Thoracic aorta (tissue), 2 donors: ENCODE measurements around the gene IL1RL2. TPM values are rescaled to one million over a fixed set of nuclear protein-coding genes. Genes with fewer than 3 reads are reported as not detected.

Experiments used
- ATAC-seq: fragments of 150-250 bp; one replicate; pipeline ENCODE4 v1.8.0; 2017; ENCODE audit warnings: low read depth; ENCODE audit not compliant: insufficient number of reproducible peaks, low FRiP score
- DNase-seq: peaks from one replicate; pipeline ENCODE4 v3.0.0-alpha.2; 2020; ENCODE audit warnings: low spot score
- H3K27ac ChIP-seq, 2 donors: fragments of 200-600 bp; sonication (generic); 1 replicate in 1 of 2; 2 replicates in 1 of 2; pipeline ENCODE4 v1.5.1; 2016; ENCODE audit warnings: mild to moderate bottlenecking in 2 of 2, moderate library complexity in 2 of 2
- H3K27me3 ChIP-seq: fragments of 200-600 bp; sonication (generic); replicated peaks from 2 replicates; pipeline ENCODE4 v1.6.0; 2016; ENCODE audit warnings: mild to moderate bottlenecking; ENCODE audit not compliant: insufficient read depth
- H3K36me3 ChIP-seq: fragments of 200-600 bp; sonication (generic); one replicate; pipeline ENCODE4 v1.5.1; 2016
- H3K4me1 ChIP-seq, 2 donors: fragments of 200-600 bp; sonication (generic); 1 replicate in 1 of 2; 2 replicates in 1 of 2; pipeline versions ENCODE4 v1.5.1 to v1.6.0; 2016; ENCODE audit warnings: low read depth in 2 of 2, mild to moderate bottlenecking in 1 of 2; ENCODE audit not compliant: control insufficient read depth in 1 of 2
- H3K4me3 ChIP-seq: fragments of 200-600 bp; sonication (generic); 2 replicates; pipeline ENCODE4 v1.5.1; 2016; ENCODE audit warnings: mild to moderate bottlenecking
- H3K9me3 ChIP-seq: fragments of 200-600 bp; sonication (generic); 2 replicates; pipeline ENCODE4 v1.5.1; 2016
- total RNA-seq, 2 donors: library from RNA; depleted of rRNA; stranded (reverse); fragments of >200 nt; gene quantifications; one replicate each; pipeline versions ENCODE4 v1.1.0 to v1.2.3, GENCODE V29; 2016
- TF ChIP-seq, protein P1 (sequence below): fragments of 200-600 bp; sonication (generic); IDR thresholded peaks from one replicate; pipeline ENCODE4 v1.5.1; 2019; ENCODE audit warnings: antibody characterized with exemption

Gene IL1RL2
- total RNA-seq, 2 donors from 2014 or later, result 0.68 to 1.3 TPM

DNA sequence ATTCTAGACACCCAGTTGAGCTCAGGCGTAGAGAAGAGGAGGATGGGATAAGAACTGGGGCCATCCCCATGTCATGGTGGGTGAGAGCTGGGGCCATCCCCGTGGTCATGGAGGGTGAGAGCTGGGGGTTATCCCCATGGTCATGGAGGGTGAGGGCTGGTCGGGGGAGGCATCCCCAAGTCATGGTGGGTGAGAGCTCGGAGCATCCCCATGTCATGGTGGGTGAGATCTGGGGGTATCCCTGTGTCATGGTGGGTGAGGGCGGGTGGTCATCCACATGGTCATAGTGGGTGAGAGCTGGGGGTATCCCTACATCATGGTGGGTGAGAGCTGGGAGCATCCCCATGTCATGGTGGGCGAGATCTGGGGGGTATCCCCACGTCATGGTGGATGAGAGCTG lies 52.5 kb downstream of the IL1RL2 start:
- no peaks in the 10 kb centered on the region for H3K9me3 ChIP-seq
- H3K27ac ChIP-seq, result no peak overlapping the region
- DNase-seq, result no peak

DNA sequence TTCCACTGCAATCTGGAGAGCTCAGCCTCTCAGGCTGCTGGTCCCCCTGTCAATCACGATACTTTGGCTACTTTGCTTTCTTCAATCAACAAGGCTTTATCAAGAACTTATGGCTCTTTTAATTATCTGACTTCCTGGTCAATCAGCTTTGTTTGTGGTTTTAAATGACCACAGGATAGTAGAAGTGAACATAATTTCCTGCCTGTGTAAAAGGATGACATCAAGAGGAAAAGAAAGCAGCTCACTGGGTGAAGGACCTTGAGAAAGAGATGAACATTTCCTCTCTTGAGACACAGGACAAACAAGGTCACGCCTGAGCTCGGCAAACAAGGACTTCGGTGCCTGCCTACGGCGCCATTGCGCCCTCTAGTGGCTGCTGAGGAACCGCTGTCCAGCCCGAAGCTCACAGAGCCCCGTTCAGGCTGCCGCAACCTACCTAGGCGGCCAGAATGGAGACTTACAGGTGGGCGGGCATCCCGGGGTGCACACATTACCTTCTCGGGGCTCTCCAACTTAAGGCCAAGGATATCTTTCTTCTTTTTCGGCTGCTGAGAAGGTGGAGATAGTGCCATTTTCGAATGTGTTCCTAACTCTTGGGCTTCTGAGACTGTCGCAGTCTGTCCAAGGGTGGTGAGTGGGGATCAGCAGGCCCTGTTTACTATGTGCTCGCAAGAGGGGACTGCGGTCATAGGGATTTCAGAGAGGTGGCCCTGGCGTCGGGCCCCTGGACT lies 54.0 kb downstream of the IL1RL2 start:
- H3K4me1 ChIP-seq, result peaks cover 2 to 16% of the 10 kb centered on the region in 2 donors
- no peaks in the 10 kb centered on the region for H3K36me3 ChIP-seq
- peak overlapping the region; percentile 77 to 81 for H3K27ac ChIP-seq
- ATAC-seq (peak; percentile 79), DNase-seq (peak; percentile 46)
- H3K4me3 ChIP-seq, result peak overlapping the region; percentile 68
- TF ChIP-seq, protein P1, sequence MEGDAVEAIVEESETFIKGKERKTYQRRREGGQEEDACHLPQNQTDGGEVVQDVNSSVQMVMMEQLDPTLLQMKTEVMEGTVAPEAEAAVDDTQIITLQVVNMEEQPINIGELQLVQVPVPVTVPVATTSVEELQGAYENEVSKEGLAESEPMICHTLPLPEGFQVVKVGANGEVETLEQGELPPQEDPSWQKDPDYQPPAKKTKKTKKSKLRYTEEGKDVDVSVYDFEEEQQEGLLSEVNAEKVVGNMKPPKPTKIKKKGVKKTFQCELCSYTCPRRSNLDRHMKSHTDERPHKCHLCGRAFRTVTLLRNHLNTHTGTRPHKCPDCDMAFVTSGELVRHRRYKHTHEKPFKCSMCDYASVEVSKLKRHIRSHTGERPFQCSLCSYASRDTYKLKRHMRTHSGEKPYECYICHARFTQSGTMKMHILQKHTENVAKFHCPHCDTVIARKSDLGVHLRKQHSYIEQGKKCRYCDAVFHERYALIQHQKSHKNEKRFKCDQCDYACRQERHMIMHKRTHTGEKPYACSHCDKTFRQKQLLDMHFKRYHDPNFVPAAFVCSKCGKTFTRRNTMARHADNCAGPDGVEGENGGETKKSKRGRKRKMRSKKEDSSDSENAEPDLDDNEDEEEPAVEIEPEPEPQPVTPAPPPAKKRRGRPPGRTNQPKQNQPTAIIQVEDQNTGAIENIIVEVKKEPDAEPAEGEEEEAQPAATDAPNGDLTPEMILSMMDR, result peak; percentile 97
- H3K27me3 ChIP-seq, result no peaks in the 10 kb centered on the region
- no peaks in the 10 kb centered on the region for H3K9me3 ChIP-seq

More for the DNA sequence above, 52.5 kb downstream of the IL1RL2 start:
- H3K4me3 ChIP-seq, result no peak overlapping the region
- H3K4me1 ChIP-seq, result peaks cover 2 to 16% of the 10 kb centered on the region in 2 donors
- no peak for ATAC-seq
- H3K27me3 ChIP-seq, result no peaks in the 10 kb centered on the region
- no peaks in the 10 kb centered on the region for H3K36me3 ChIP-seq
- TF ChIP-seq, protein P1, result no peak

DNA sequence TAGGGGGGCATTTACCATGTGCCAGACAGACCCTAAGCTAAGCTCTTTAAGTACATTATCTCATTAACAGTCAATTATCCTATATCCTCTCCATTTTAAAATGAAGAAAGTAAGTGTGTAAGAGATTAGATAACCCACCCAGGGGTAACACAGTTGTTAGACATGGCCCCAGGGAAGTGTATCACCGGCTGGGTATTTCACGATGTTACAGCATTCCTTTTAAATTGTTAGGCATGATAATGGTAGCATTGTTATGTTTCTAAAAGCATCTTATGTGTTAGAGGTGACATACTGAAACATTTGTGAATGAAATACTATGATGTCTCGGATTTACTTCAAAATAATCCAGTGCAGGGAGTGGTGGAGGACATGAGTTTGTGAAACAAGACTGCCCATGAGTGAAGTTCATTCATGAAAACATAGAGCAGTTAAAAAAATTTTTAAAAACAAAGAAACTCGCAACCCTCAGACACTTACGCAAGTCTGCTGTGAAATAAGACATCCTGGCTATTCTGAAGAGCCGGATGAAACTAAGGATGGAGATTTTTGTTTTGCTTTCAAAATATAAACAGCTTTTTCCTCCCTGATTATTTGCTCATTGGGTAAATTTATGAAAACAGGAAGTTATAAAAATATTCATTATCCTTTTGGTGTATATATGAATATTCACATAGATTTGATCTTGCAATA lies 54.9 kb downstream of the IL1RL2 start:
- Histone ChIP-seq H3K4me3 (no peak overlapping the region), H3K4me1 (peaks cover 2 to 16% of the 10 kb centered on the region in 2 donors), H3K36me3 (no peaks in the 10 kb centered on the region), H3K27ac (no peak overlapping the region), H3K27me3 (no peaks in the 10 kb centered on the region), H3K9me3 (no peaks in the 10 kb centered on the region)
- DNase-seq, result no peak
- TF ChIP-seq, protein P1, result no peak
- no peak for ATAC-seq

DNA sequence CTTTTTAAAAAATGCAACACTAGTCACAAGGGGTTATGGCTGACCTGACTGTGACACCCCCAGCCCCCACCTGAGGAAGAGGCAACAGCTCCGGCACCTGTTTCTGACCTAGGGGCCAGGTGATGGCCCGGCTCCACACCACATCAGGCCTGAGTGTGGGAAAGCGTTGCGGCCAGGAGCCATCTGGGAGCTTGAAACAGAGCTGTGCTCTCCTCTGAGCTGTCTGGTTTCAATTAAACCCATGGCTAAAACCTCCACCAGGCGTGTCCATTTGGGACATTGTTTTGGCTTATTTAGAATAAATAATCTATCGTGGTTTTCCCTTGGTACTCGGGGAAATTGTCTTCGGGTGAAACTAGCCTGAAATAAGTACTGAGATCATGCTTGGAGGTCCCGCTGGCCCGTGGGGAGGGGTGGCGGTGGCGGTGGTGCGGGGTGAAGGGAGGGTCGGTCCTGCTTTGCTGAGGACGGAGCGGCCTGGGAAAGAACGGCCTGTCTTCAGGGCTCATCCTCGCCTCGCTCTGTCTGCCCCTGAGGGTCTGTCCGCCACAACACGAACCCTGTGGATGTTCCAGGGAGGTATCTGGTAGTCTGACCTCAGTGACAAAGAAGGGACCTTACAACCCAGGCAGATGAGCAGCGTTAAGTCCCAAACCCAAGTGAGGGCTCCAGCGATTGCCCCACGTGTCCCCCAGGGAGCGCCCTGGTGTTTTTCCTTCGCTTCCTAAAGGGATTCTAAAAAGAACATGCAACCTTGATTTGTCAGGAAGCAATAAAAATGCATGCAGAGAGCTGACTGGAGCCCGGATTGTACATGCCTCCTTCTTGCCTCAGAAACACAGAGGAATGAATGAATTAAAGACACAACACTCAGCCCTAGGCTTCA lies 58.7 kb downstream of the IL1RL2 start:
- H3K4me1 ChIP-seq, result peaks cover under 1 to 6% of the 10 kb centered on the region in 2 donors
- no peak for ATAC-seq
- TF ChIP-seq, protein P1, result no peak
- no peak overlapping the region for H3K4me3 ChIP-seq
- no peak overlapping the region for H3K27ac ChIP-seq
- no peaks in the 10 kb centered on the region for H3K27me3 ChIP-seq
- no peaks in the 10 kb centered on the region for H3K36me3 ChIP-seq
- no peaks in the 10 kb centered on the region for H3K9me3 ChIP-seq
- no peak for DNase-seq
